Gastrocnemius medialis (tissue), 4 donors: Measurements from ENCODE around the gene TET1.
"Not testable (repeated sequence)": the region's sequence is repeated elsewhere in the genome, so short reads cannot be mapped to it uniquely, and the experiment has no call there.

Source experiments
- CTCF ChIP-seq, 5 experiments: fragments of 450-650 bp in 3 of 5; fragments of 200-600 bp in 2 of 5; sonication (generic) in 2 of 5; IDR thresholded peaks in 4 of 5; conservative IDR thresholded peaks in 1 of 5; 1 replicate in 4 of 5; 2 replicates in 1 of 5; pipeline ENCODE4 v1.5.1; 2016 to 2019; ENCODE audit warnings: antibody characterized with exemption in 5 of 5, mild to moderate bottlenecking in 3 of 5, moderate library complexity in 3 of 5
- POLR2A ChIP-seq, 2 donors: fragments of 450-650 bp; IDR thresholded peaks; one replicate each; pipeline ENCODE4 v1.6.1; 2017; ENCODE audit warnings: antibody characterized with exemption in 2 of 2, mild to moderate bottlenecking in 2 of 2, moderate library complexity in 2 of 2

GRCh38 chr10:68584187-68584586 lies 24.1 kb downstream of the TET1 start:
- not testable (repeated sequence) for TF ChIP-seq CTCF (IDR thresholded peaks at IDR 0.05 in 4 of 5, conservative IDR thresholded peaks at IDR 0.05 in 1 of 5); POLR2A (IDR thresholded peaks at IDR 0.05)
